Spleen (tissue), 11 donors: ENCODE results near the gene ACAD9. TPM values are rescaled to one million over a fixed set of nuclear protein-coding genes. Genes with fewer than 3 reads are reported as not detected.

ENCODE experiments used
- DNase-seq: peaks from one replicate; pipeline ENCODE4 v3.0.0-alpha.2; 2020
- H3K27ac ChIP-seq, 8 donors: fragments of 200-600 bp; sonication (generic) in 7 of 8; 1 replicate in 4 of 8; 2 replicates in 4 of 8; pipeline versions ENCODE4 v1.5.0 to v1.8.0; 2016 to 2021; ENCODE audit warnings: inconsistent platforms in 4 of 8, mild to moderate bottlenecking in 4 of 8, moderate library complexity in 1 of 8
- H3K27me3 ChIP-seq, 7 donors: fragments of 200-600 bp; sonication (generic) in 6 of 7; replicated peaks in 1 of 7; 1 replicate in 4 of 7; 2 replicates in 3 of 7; pipeline versions ENCODE4 v1.5.0 to v1.8.0; 2016 to 2021; ENCODE audit warnings: inconsistent platforms in 3 of 7, mild to moderate bottlenecking in 1 of 7
- H3K36me3 ChIP-seq, 6 donors: fragments of 200-600 bp; sonication (generic) in 5 of 6; 1 replicate in 4 of 6; 2 replicates in 2 of 6; pipeline versions ENCODE4 v1.5.0 to v1.8.0; 2016 to 2021; ENCODE audit warnings: inconsistent platforms in 2 of 6
- H3K4me1 ChIP-seq, 6 donors: fragments of 200-600 bp; sonication (generic) in 5 of 6; 1 replicate in 3 of 6; 2 replicates in 3 of 6; pipeline versions ENCODE4 v1.5.0 to v1.8.0; 2016 to 2021; ENCODE audit warnings: inconsistent platforms in 3 of 6
- H3K4me3 ChIP-seq, 8 donors: fragments of 200-600 bp; sonication (generic) in 7 of 8; 1 replicate in 4 of 8; 2 replicates in 4 of 8; pipeline versions ENCODE4 v1.5.0 to v1.8.0; 2016 to 2021; ENCODE audit warnings: inconsistent platforms in 4 of 8, mild to moderate bottlenecking in 4 of 8, moderate library complexity in 2 of 8
- H3K9me3 ChIP-seq, 8 donors: fragments of 200-600 bp; sonication (generic) in 7 of 8; 1 replicate in 4 of 8; 2 replicates in 4 of 8; pipeline versions ENCODE4 v1.5.0 to v1.8.0; 2016 to 2021; ENCODE audit warnings: inconsistent platforms in 4 of 8
- POLR2A ChIP-seq, 3 donors: fragments of 450-650 bp; IDR thresholded peaks; one replicate each; pipeline ENCODE4 v1.5.1; 2017; ENCODE audit warnings: antibody characterized with exemption in 3 of 3, mild to moderate bottlenecking in 1 of 3
- POLR2AphosphoS5 ChIP-seq, 3 donors: sonication (generic); formaldehyde crosslinking; IDR thresholded peaks; one replicate each; pipeline ENCODE4 v1.5.1; 2017; ENCODE audit warnings: antibody characterized with exemption in 3 of 3
- WGBS, 5 donors: extraction: QIAGEN DNeasy Blood & Tissue Kit in 3 of 5; methylation state at CpG; one replicate each; pipeline versions ENCODE4 v1.1.5 to v1.1.7; 2013 to 2018; 5-methylcytosine and 5-hydroxymethylcytosine counted together
- intact Hi-C: fragments of 100-400 bp; cut with DNase I; formaldehyde crosslinking; loops from one replicate; pipeline ENCODE4 v1.15.0; 2023; ENCODE audit warnings: low total_unique reads
- polyA plus RNA-seq, 3 donors: library from polyadenylated mRNA; stranded (reverse); fragments of 200-250 nt; gene quantifications; one replicate each; pipeline ENCODE4 v1.2.1, GENCODE V29; 2013
- total RNA-seq, 7 donors: library from RNA; depleted of rRNA in 3 of 7; stranded (reverse); fragments of >200 nt in 3 of 7; fragmentation: NEBNext Ultra II Directional in 4 of 7; extraction: Animal tissue kit (Norgen Biotek cat#: 25700) in 4 of 7; gene quantifications; one replicate each; pipeline versions ENCODE4 v1.1.0 to v1.2.1, GENCODE V29; 2016 to 2021
- TF ChIP-seq, protein P1 (sequence below), 11 experiments: fragments of 200-600 bp in 7 of 11; fragments of 450-650 bp in 4 of 11; sonication (generic) in 4 of 11; IDR thresholded peaks in 8 of 11; conservative IDR thresholded peaks in 3 of 11; 1 replicate in 7 of 11; 2 replicates in 4 of 11; pipeline versions ENCODE4 v1.4.0 to v1.8.0; 2016 to 2021; ENCODE audit warnings: antibody characterized with exemption in 11 of 11, inconsistent platforms in 4 of 11, mild to moderate bottlenecking in 1 of 11
- donor health status: healthy with polysubstance abuse.
- donor health status: DM: no; HTN: no; CAD: no; lungs with moderate emphysema.
- donor health status: DM: no; HTN: no; CAD: no.
- donor health status: Bipolar disorder and iron deficiency.
- donor health status: healthy.
- donor health status: DM: no; HTN: no; CAD: no.
- donor health status: DM: yes; HTN: yes; CAD: no.

Gene ACAD9
- total and polyA plus RNA-seq, 10 donors, result 18.8 to 52.8 (median 46.4) TPM

GRCh38 chr3:128945041-128945877 lies 65.8 kb downstream of the ACAD9 start:
- 86 to 90% (median 88%) methylated on average over 16 to 21 of the region's 21 CpGs for WGBS, 5 donors
- H3K4me1 ChIP-seq, result no peaks in the 10 kb centered on the region

GRCh38 chr3:128945878-128946175 lies 66.4 kb downstream of the ACAD9 start:
- intact Hi-C loops, result no loop called here
- no peak for TF ChIP-seq POLR2A (IDR thresholded peaks at IDR 0.05)
- TF ChIP-seq, protein P1, sequence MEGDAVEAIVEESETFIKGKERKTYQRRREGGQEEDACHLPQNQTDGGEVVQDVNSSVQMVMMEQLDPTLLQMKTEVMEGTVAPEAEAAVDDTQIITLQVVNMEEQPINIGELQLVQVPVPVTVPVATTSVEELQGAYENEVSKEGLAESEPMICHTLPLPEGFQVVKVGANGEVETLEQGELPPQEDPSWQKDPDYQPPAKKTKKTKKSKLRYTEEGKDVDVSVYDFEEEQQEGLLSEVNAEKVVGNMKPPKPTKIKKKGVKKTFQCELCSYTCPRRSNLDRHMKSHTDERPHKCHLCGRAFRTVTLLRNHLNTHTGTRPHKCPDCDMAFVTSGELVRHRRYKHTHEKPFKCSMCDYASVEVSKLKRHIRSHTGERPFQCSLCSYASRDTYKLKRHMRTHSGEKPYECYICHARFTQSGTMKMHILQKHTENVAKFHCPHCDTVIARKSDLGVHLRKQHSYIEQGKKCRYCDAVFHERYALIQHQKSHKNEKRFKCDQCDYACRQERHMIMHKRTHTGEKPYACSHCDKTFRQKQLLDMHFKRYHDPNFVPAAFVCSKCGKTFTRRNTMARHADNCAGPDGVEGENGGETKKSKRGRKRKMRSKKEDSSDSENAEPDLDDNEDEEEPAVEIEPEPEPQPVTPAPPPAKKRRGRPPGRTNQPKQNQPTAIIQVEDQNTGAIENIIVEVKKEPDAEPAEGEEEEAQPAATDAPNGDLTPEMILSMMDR (IDR thresholded peaks at IDR 0.05 in 8 of 11, conservative IDR thresholded peaks at IDR 0.05 in 3 of 11), result no peak
- no peak for TF ChIP-seq POLR2AphosphoS5 (IDR thresholded peaks at IDR 0.05)
- H3K4me1 ChIP-seq, result no peaks in the 10 kb centered on the region
- no peak for DNase-seq
- peaks cover 0 to 6% (median 0%) of the 10 kb centered on the region in 7 donors for H3K27me3 ChIP-seq
- WGBS, 5 donors, result 75 to 96% (median 81%) methylated on average over 2 to 3 of the region's 3 CpGs
- no peaks in the 10 kb centered on the region for H3K36me3 ChIP-seq
- H3K4me3 ChIP-seq, result no peak overlapping the region
- H3K9me3 ChIP-seq, result no peaks in the 10 kb centered on the region
- H3K27ac ChIP-seq, result no peak overlapping the region

More at GRCh38 chr3:128945041-128945877, 65.8 kb downstream of the ACAD9 start:
- H3K9me3 ChIP-seq, result no peaks in the 10 kb centered on the region
- no peak for TF ChIP-seq POLR2AphosphoS5 (IDR thresholded peaks at IDR 0.05)
- H3K36me3 ChIP-seq, result no peaks in the 10 kb centered on the region
- DNase-seq, result no peak
- intact Hi-C loops, result no loop called here
- peaks cover 0 to 6% (median 0%) of the 10 kb centered on the region in 7 donors for H3K27me3 ChIP-seq
- no peak overlapping the region for H3K4me3 ChIP-seq
- H3K27ac ChIP-seq, result no peak overlapping the region

DNA sequence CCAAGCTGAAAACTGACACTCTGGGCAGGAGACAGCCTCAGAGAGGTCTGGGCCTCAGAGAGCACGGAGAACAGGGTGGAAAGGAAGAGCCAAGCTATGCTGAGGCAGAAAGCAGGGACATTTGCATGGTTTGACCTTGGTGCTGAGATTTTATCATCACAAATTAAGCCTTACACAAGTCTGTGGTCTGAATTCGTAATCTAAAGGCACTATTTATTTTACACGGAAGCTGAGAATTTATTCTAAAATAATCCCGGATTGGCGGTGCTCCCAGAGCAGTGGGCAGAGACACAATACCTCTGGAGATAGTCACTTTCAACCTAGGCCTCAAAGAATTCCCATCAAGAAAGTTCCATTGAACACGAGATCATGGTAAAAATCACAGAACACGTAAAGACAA lies 67.0 kb downstream of the ACAD9 start:
- Histone ChIP-seq H3K9me3 (no peaks in the 10 kb centered on the region), H3K36me3 (no peaks in the 10 kb centered on the region), H3K4me3 (no peak overlapping the region), H3K27ac (no peak overlapping the region), H3K27me3 (peaks cover 0 to 6% (median 0%) of the 10 kb centered on the region in 7 donors), H3K4me1 (no peaks in the 10 kb centered on the region)
- TF ChIP-seq POLR2AphosphoS5 (IDR thresholded peaks at IDR 0.05), result no peak
- TF ChIP-seq, protein P1 (IDR thresholded peaks at IDR 0.05 in 8 of 11, conservative IDR thresholded peaks at IDR 0.05 in 3 of 11), result no peak
- no peak for TF ChIP-seq POLR2A (IDR thresholded peaks at IDR 0.05)
- WGBS, 5 donors, result 78 to 89% (median 87%) methylated on average over 7 of the region's 7 CpGs
- no peak for DNase-seq
- intact Hi-C loops, result no loop called here

DNA sequence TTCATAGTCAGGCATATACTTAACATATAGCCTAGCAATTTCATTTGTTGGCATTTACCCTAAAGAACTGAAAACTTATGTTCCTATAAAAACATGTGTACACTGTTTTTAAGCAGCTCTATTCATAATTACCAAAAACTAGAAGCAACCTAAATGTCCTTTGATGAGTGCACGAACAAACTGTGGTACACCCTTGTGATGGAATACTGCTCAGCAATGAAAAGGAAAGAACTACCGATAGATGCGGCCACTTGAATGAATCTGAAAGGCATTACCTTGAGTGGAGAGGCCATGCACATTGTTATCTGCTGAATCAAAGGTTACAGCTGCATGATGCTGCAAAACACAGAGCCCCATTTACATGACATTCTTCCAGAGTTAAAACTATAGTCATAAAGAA lies 69.7 kb downstream of the ACAD9 start:
- WGBS, 5 donors, result 94 to 96% (median 96%) methylated on average over 3 of the region's 3 CpGs
- Histone ChIP-seq H3K9me3 (no peaks in the 10 kb centered on the region), H3K4me1 (no peaks in the 10 kb centered on the region), H3K4me3 (no peak overlapping the region), H3K36me3 (no peaks in the 10 kb centered on the region), H3K27ac (no peak overlapping the region), H3K27me3 (no peaks in the 10 kb centered on the region)
- TF ChIP-seq POLR2AphosphoS5 (IDR thresholded peaks at IDR 0.05) (no peak), POLR2A (IDR thresholded peaks at IDR 0.05) (no peak)
- TF ChIP-seq, protein P1 (IDR thresholded peaks at IDR 0.05 in 8 of 11, conservative IDR thresholded peaks at IDR 0.05 in 3 of 11), result no peak
- no peak for DNase-seq
- intact Hi-C loops, result no loop called here
